ENCODE measurements around the gene KLHDC7B.

The KLHDC7B gene

GRCh38 chr22:50545522-50546325 is at the start of gene KLHDC7B:
Gene KLHDC7B (plus strand): TSS chr22:50545899. CDS start chr22:50546244, 345 bp downstream.
- no peak for TF ChIP-seq CTCF (conservative IDR thresholded peaks at IDR 0.05)
- H3K27ac ChIP-seq: no peak within 1 kb of the TSS

GRCh38 chr22:50497093-50497492 is 48.6 kb upstream of the KLHDC7B start:
- TF ChIP-seq CTCF (conservative IDR thresholded peaks at IDR 0.05) (no peak), ZFX (IDR thresholded peaks at IDR 0.05) (no peak)

GRCh38 chr22:50498322-50498890 is 47.3 kb upstream of the KLHDC7B start:
- H3K27ac ChIP-seq: peak overlapping the region; percentile 15

More at GRCh38 chr22:50497093-50497492, 48.6 kb upstream of the KLHDC7B start:
- H3K27ac ChIP-seq: no peak overlapping the region

GRCh38 chr22:50500452-50500851 is 45.2 kb upstream of the KLHDC7B start:
- TF ChIP-seq CTCF (conservative IDR thresholded peaks at IDR 0.05): no peak
- no peak for TF ChIP-seq ZFX (IDR thresholded peaks at IDR 0.05)
- no peak overlapping the region for H3K27ac ChIP-seq

More at GRCh38 chr22:50498322-50498890, 47.3 kb upstream of the KLHDC7B start:
- TF ChIP-seq CTCF (conservative IDR thresholded peaks at IDR 0.05): peak; percentile 85
- no peak for TF ChIP-seq ZFX (IDR thresholded peaks at IDR 0.05)

GRCh38 chr22:50502096-50502495 is 43.6 kb upstream of the KLHDC7B start:
- TF ChIP-seq ZFX (IDR thresholded peaks at IDR 0.05): no peak
- no peak for TF ChIP-seq CTCF (conservative IDR thresholded peaks at IDR 0.05)

GRCh38 chr22:50502628-50503474 is 42.8 kb upstream of the KLHDC7B start:
- TF ChIP-seq CTCF (conservative IDR thresholded peaks at IDR 0.05) (no peak), ZFX (IDR thresholded peaks at IDR 0.05) (no peak)
- no peak overlapping the region for H3K27ac ChIP-seq

More at GRCh38 chr22:50502096-50502495, 43.6 kb upstream of the KLHDC7B start:
- H3K27ac ChIP-seq: no peak overlapping the region

Measured in C4-2B (cell line).